DOHH2 (cell line): ENCODE data around the gene ZNF398.

Experiments
- H3F3A ChIP-seq: fragments of 200-600 bp; sonication (generic), shearing (Covaris generic); 2 replicates; pipeline ENCODE4 v1.6.0; 2016; ENCODE audit warnings: antibody characterized with exemption, mild to moderate bottlenecking; ENCODE audit not compliant: control insufficient read depth, insufficient read depth
- H3K27ac ChIP-seq: fragments of 200-600 bp; sonication (generic); 2 replicates; pipeline ENCODE4 v1.5.1; 2014; ENCODE audit warnings: low read depth, mild to moderate bottlenecking, low read length, moderate library complexity
- H3K27me3 ChIP-seq: fragments of 200-600 bp; sonication (generic); 2 replicates; pipeline ENCODE4 v1.6.1; 2014; ENCODE audit warnings: mild to moderate bottlenecking, low read length, mixed read lengths; ENCODE audit not compliant: control insufficient read depth
- H3K36me3 ChIP-seq: fragments of 200-600 bp; sonication (generic); 2 replicates; pipeline ENCODE4 v1.6.1; 2014; ENCODE audit warnings: mild to moderate bottlenecking, low read length, moderate library complexity, mixed read lengths; ENCODE audit not compliant: control insufficient read depth
- H3K4me1 ChIP-seq: fragments of 200-600 bp; sonication (generic); 2 replicates; pipeline ENCODE4 v1.6.1; 2014; ENCODE audit warnings: mild to moderate bottlenecking, low read length, mixed read lengths; ENCODE audit not compliant: control insufficient read depth
- H3K4me2 ChIP-seq: fragments of 200-600 bp; sonication (generic); 2 replicates; pipeline ENCODE4 v1.6.0; 2014; ENCODE audit warnings: mild to moderate bottlenecking, low read length, moderate library complexity
- H3K4me3 ChIP-seq: fragments of 200-600 bp; sonication (generic); 2 replicates; pipeline ENCODE4 v1.5.1; 2014; ENCODE audit warnings: mild to moderate bottlenecking, low read length, mixed read lengths
- H3K79me2 ChIP-seq: fragments of 200-600 bp; sonication (generic); 2 replicates; pipeline ENCODE4 v1.6.1; 2014; ENCODE audit warnings: mild to moderate bottlenecking, low read length, mixed read lengths; ENCODE audit not compliant: control insufficient read depth
- H3K9me2 ChIP-seq: fragments of 200-600 bp; sonication (generic); replicated peaks from 2 replicates; pipeline ENCODE4 v1.6.1; 2014; ENCODE audit warnings: mild to moderate bottlenecking, low read length, mixed read lengths; ENCODE audit not compliant: control insufficient read depth
- H3K9me3 ChIP-seq: fragments of 200-600 bp; sonication (generic); 2 replicates; pipeline ENCODE4 v1.6.1; 2014; ENCODE audit warnings: antibody characterized with exemption, low read length, mixed read lengths; ENCODE audit not compliant: control insufficient read depth, insufficient read depth
- H4K20me1 ChIP-seq: fragments of 200-600 bp; sonication (generic); 2 replicates; pipeline ENCODE4 v1.6.0; 2014; ENCODE audit warnings: low read depth, mild to moderate bottlenecking, antibody characterized with exemption, low read length, moderate library complexity; ENCODE audit not compliant: control insufficient read depth, insufficient read depth
- CTCF ChIP-seq: fragments of 200-600 bp; sonication (generic); IDR thresholded peaks from one replicate; pipeline ENCODE4 v1.5.1; 2014; ENCODE audit warnings: antibody characterized with exemption, mild to moderate bottlenecking, low read depth, low read length; ENCODE audit not compliant: poor library complexity, severe bottlenecking
- EZH2phosphoT487 ChIP-seq: fragments of 200-600 bp; sonication (generic); IDR thresholded peaks from 2 replicates; pipeline ENCODE4 v1.6.1; 2017; ENCODE audit warnings: borderline replicate concordance, mild to moderate bottlenecking, antibody characterized with exemption, low read length, moderate library complexity, mixed read lengths

ZNF398 gene

GRCh38 chr7:149232362-149232761 is 85.1 kb downstream of the ZNF398 start:
- H3F3A ChIP-seq = no peaks in the 10 kb centered on the region; the same call in none of the 2 replicates
- no peak overlapping the region for H3K4me2 ChIP-seq
- H3K36me3 ChIP-seq = no peaks in the 10 kb centered on the region
- no peaks in the 10 kb centered on the region for H4K20me1 ChIP-seq
- no peaks in the 10 kb centered on the region for H3K4me1 ChIP-seq
- H3K79me2 ChIP-seq = no peaks in the 10 kb centered on the region
- no peak for TF ChIP-seq EZH2phosphoT487
- no peak for TF ChIP-seq CTCF
- H3K27me3 ChIP-seq = peaks cover 9% of the 10 kb centered on the region
- no peaks in the 10 kb centered on the region for H3K9me3 ChIP-seq
- no peaks in the 10 kb centered on the region for H3K9me2 ChIP-seq
- no peak overlapping the region for H3K4me3 ChIP-seq
- no peak overlapping the region for H3K27ac ChIP-seq
